Right renal cortex interstitium (tissue), 3 donors: Measurements from ENCODE around the gene SLC2A8. TPM values are rescaled to one million over a fixed set of nuclear protein-coding genes. Genes with fewer than 3 reads are reported as not detected.
A peak's percentile ranks its signal among the peaks of the same experiment; 100 is the strongest.

Source experiments
- DNase-seq, 3 donors: peaks; one replicate each; pipeline ENCODE4 v3.0.0-alpha.2; 2013; ENCODE audit warnings: low read depth in 3 of 3, low spot score in 2 of 3
- polyA plus RNA-seq, 3 donors: library from polyadenylated mRNA; unstranded; fragments of 120-200 nt; gene quantifications; one replicate each; pipeline ENCODE4 v1.2.1, GENCODE V29; 2013; ENCODE audit not compliant: insufficient read length in 3 of 3

The SLC2A8 gene
- polyA plus RNA-seq, 3 donors: 13.8 to 16.9 (median 14.6) TPM

- peak; percentile 88 to 89 (median 89) for DNase-seq
Observed at GRCh38 chr9:127423934-127424675, 27.1 kb downstream of the SLC2A8 start, which contains the start of gene ZNF79. TSS of gene ZNF79 (plus strand) at chr9:127424382. CDS start at chr9:127424788, 406 bp downstream.

- no peak for DNase-seq
Observed at GRCh38 chr9:127424676-127424999, 27.7 kb downstream of the SLC2A8 start.

- DNase-seq: no peak
Observed at GRCh38 chr9:127426756-127427155, 29.8 kb downstream of the SLC2A8 start.

DNA sequence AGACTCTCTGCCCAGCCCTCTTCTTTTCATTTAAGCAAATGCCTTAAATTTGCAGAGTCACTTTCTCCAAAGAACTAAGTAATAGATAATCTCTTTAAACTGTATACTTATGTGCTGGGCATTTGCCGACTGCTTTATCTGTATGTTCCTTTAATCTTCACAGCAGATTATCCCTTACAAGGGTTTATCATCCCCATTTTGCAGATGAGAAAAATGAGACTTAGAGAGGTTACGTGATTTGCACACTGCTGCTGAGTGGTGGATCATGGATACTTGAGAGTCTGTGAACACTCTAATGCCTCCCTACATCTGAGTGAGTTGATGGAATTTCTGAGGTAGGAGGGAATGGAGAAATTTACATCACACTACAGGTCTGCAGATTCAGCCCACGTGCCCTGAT is 31.4 kb downstream of the SLC2A8 start:
- no peak for DNase-seq

DNA sequence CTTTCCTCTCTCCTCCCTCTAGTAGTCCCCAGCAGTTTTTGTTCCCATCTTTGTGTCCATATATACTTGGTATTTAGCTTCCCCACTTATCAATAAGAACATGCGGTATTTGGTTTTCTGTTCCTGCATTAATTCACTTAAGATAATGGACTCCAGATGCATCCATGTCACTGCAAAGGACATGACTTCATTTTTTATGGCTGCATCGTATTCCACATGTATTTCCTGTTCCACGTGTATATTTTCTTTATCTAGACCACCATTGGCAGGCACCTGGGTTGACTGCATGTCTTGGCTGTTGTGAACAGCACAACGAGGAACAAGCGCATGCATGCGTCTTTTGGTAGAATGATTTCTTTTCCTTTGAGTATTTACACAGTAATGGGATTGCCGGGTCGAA is 33.4 kb downstream of the SLC2A8 start:
- DNase-seq: no peak

GRCh38 chr9:127437497-127438264 is 40.7 kb downstream of the SLC2A8 start:
- no peak for DNase-seq

GRCh38 chr9:127438394-127438793 is 41.4 kb downstream of the SLC2A8 start:
- DNase-seq: no peak

DNA sequence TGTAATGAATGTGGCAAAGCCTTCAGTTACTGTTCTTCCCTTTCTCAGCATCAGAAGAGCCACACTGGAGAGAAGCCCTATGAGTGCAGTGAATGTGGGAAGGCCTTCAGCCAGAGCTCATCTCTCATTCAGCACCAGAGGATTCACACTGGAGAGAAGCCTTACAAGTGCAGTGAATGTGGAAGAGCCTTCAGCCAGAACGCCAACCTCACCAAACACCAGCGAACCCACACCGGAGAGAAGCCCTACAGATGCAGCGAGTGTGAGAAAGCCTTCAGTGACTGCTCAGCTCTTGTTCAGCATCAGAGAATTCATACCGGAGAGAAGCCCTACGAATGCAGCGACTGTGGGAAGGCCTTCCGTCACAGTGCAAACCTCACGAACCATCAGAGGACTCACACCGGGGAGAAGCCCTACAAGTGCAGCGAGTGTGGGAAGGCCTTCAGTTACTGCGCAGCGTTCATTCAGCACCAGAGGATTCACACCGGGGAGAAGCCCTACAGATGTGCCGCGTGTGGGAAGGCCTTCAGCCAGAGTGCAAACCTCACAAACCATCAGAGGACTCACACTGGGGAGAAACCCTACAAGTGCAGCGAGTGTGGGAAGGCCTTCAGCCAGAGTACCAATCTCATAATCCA is 47.4 kb downstream of the SLC2A8 start:
- no peak for DNase-seq

DNA sequence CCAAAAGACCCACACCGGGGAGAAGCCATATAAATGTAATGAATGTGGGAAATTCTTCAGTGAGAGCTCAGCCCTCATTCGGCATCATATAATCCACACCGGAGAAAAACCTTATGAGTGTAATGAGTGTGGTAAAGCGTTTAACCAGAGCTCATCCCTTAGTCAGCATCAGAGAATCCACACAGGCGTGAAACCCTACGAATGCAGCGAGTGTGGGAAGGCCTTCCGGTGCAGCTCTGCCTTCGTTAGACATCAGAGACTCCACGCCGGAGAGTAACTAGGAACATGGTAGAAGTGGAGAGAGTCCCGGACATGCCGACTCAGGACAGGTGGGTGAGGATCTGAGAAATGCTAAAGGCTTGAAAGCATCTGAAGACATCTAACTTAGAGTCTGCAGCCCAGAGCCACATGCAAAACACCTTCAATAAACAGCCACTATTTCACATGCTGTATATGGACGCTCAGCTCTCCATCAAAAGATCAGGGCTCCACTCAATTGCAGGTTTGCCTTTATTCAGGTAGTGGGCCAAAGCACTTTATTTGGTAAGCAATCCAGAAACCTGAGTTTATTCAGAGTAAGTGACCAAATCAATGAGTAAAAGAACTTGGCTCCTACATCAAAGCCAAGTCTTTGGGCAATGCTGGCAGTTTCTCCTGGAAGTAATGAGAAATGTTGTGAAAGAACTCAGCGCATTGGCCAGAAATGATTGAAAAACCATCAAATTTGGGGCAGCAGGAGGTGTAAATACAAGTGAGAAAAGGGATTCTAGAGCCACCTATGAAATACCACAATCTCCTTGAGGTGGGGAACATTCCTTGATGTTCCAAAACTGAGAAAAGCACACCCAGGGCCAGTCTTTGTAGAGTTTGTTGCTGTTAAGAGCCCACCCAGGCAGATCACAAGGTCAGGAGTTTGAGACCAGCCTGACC is 48.2 kb downstream of the SLC2A8 start:
- DNase-seq: no peak

DNA sequence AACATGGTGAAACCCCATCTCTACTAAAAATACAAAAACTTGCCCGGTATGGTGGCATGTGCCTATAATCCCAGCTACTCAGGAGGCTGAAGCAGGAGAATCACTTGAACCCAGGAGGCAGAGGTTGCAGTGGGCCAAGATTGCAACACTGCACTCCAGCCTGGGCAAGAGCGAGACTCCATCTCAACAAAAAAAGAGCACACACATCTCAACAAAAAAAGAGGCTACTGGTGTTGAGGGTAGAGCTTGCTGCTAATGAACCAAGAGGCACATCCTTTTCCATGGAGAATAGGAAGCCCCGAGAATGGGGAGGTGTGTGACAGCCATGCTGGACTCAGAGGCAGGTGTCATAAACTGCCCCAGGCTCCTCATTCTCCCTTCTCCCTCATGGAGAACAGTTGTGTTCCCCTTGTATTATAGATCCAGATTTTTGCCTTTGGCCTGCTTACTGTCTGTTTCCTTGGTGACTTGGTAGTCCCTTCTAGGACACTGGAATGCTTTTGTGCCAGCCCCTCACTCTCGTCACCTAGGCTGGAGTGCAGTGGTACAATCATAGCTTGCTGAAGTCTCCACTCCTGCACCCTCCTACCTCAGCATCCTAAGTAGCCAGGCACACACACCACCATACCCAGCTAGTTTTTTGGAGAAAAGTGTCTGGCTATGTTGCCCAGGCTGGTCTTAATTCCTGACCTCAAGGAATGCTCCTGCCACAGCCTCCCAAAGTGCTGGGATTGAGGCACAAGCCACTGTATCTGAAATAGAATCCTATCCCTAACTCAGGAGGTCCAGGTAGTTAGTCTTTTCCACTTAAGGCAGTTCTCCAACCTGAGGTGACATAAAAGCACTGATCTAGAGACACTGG is 49.1 kb downstream of the SLC2A8 start:
- DNase-seq: no peak

DNA sequence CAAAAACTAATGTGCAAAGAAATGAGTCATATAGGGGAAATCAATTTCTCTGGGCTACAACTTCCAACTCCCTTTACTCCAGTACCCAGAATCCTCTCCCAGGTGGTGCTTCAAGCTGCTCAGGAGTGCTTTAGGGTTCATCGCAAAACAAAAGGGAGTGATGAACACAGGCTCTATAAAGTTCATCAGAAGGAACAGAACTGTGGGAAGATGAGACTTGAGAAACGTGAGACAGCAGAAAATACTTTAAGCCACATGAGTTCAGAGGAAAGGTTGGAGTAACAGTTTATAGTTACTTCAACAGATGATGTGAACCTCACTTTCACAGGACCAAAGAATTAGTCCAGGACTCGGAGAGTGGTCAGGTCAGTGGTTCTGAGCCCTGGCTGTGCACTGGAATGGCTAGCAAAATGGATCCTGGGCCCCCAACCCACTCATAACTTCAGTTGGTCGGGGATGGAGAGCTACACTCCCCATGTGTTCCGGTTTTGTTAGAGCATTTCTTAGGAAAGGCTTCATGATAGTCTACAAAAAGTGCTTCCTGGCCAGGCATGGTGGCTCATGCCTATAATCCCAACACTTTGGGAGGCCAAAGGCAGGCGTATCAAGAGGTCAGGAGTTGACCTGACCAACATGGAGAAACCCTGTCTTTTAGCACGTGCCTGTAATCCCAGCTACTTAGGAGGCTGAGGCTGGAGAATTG is 49.9 kb downstream of the SLC2A8 start:
- no peak for DNase-seq

- DNase-seq: no peak
Observed at GRCh38 chr9:127447416-127448111, 50.6 kb downstream of the SLC2A8 start.

GRCh38 chr9:127448112-127448805 is 51.3 kb downstream of the SLC2A8 start:
- no peak for DNase-seq

DNA sequence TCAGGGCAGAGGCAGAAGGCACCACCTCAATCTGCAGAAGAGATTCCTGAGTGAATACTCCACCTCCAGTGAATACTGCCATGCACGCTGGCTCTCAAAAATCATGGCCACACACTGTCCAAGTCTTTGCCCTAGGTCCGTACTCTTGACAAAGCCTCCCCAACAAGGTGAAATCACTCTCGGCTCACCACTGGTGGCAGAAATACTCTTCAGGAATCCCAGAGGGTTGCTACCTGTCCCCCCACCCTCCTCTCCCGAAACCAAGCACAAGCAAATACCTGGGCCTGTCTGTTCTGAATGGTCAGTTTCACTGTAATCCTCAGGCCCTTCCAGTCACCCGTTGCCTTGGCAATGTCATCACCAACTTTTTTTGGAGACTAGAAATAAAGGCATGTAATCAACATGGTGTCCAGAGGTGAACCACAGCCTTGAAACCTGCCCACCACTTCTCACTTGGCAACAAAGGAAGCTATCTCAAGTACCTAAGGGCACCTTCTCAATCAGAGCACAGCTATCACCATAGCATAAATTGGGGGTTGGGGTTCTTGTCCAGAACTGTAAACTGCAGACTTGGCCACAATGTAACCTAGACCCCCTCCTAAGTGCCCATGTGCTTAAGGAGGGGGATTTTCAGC is 52.5 kb downstream of the SLC2A8 start:
- DNase-seq: no peak

GRCh38 chr9:127450243-127450760 is 53.3 kb downstream of the SLC2A8 start:
- DNase-seq: no peak

- DNase-seq: peak; percentile 92 to 96 (median 95)
Observed at GRCh38 chr9:127450830-127451607, 54.0 kb downstream of the SLC2A8 start, which contains the start of the genes LRSAM1 and RPL12. TSS of gene LRSAM1 (plus strand) at chr9:127451510. CDS start at chr9:127454528, 3,018 bp downstream. TSS of gene RPL12 (minus strand) at chr9:127451406. CDS start at chr9:127451317, 89 bp downstream.
